ENCODE data around the gene TTC4. TPM values are rescaled to one million over a fixed set of nuclear protein-coding genes. Genes with fewer than 3 reads are reported as not detected.

The TTC4 gene
- total RNA-seq, 1 donor from 2014 or later, result 12.7 TPM

DNA sequence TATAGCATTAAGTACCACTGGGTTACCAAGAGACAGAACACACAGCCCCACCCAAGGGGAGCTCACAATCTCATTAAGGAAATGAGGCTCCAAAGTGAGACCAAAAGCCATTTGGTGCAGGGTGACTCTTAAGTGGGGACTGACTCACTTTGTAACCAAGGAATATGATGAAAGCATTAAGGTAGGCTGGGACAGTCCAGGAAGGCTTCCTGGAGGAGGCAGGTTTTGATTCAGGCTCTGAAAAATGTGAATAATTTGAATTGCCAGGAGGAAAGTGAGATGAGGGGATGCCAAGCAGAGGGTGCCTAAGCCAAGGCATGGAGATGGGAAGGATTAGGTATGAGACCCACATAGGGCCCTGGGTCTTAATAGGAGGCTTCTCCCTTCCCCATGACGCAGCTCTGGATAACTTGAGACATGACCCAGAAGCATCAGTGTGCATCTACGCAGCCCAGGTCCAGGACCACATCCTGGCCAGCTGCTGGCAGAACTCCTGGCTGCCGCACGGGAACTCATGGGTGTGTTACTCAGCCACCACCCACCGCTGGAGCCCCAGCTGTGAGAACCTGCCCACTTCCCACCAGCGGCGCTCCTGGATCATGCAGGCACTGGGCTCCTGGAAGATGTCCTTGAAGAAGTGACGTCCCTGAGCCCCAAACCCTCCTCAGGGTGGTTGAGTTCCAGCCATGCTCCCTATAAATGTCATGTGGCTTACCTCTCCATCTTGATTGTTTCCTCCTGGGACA, 5.9 kb upstream of the TTC4 start:
- no peaks in the 10 kb centered on the region for H3K36me3 Mint-ChIP-seq (ENCODE audit: low read depth)
- no peak overlapping the region for H3K4me3 Mint-ChIP-seq (ENCODE audit: unreplicated experiment)
- H3K27me3 Mint-ChIP-seq (ENCODE audit: low read depth), result peaks cover 37% of the 10 kb centered on the region
- no peaks in the 10 kb centered on the region for H3K4me1 Mint-ChIP-seq (ENCODE audit: low read depth)
- DNase-seq (ENCODE audit: low spot score), result no peak
- no peaks in the 10 kb centered on the region for H3K9me3 Mint-ChIP-seq (ENCODE audit: low read depth)
- no peak overlapping the region for H3K27ac Mint-ChIP-seq (ENCODE audit: unreplicated experiment)
- TF ChIP-seq, protein P1, sequence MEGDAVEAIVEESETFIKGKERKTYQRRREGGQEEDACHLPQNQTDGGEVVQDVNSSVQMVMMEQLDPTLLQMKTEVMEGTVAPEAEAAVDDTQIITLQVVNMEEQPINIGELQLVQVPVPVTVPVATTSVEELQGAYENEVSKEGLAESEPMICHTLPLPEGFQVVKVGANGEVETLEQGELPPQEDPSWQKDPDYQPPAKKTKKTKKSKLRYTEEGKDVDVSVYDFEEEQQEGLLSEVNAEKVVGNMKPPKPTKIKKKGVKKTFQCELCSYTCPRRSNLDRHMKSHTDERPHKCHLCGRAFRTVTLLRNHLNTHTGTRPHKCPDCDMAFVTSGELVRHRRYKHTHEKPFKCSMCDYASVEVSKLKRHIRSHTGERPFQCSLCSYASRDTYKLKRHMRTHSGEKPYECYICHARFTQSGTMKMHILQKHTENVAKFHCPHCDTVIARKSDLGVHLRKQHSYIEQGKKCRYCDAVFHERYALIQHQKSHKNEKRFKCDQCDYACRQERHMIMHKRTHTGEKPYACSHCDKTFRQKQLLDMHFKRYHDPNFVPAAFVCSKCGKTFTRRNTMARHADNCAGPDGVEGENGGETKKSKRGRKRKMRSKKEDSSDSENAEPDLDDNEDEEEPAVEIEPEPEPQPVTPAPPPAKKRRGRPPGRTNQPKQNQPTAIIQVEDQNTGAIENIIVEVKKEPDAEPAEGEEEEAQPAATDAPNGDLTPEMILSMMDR (IDR thresholded peaks at IDR 0.05), result no peak

DNA sequence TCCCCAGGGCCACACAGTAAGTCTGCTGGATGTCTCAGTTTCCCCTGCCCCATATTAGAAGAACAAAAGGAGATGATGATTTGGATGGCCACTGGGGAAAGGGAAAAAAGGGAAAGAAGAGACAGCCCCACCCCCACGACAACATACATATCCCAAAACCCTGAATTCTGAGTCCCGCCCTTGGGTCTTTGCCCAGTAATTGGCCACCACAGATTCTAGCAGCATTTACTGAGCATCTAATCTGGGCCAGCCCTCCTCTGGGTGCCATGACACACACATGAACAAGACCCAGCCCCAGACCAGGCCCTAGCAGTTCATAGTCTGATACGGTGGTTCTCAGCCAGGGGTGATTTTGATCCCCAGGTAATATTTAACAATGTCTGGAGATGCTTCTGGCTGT, 5.2 kb upstream of the TTC4 start:
- no peak overlapping the region for H3K27ac Mint-ChIP-seq (ENCODE audit: unreplicated experiment)
- peaks cover 5% of the 10 kb centered on the region for H3K4me1 Mint-ChIP-seq (ENCODE audit: low read depth)

DNA sequence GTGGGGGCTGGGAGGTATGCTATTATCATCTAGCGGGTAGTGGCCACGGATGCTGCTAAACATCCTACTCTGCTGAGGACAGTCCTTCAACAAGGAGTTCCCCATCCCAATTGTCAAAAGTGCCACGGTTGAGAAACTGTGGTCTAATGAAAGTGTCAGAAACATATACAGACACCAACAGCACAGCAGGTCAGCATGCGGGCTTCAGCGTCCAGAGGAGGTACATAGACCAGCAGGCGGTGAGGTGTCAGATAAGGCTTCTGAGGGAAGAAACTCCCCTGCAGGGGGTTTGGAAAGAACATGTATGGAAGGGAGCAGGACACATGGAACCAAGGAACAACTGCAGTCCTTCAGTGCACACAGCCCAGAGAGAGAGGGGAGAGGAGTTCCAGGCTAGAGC, 4.8 kb upstream of the TTC4 start:
- H3K27me3 Mint-ChIP-seq (ENCODE audit: low read depth), result peaks cover 31% of the 10 kb centered on the region

More for the DNA sequence above, 5.2 kb upstream of the TTC4 start:
- Mint-ChIP-seq H3K27me3 (ENCODE audit: low read depth) (peaks cover 32% of the 10 kb centered on the region), H3K36me3 (ENCODE audit: low read depth) (no peaks in the 10 kb centered on the region), H3K4me3 (ENCODE audit: unreplicated experiment) (no peak overlapping the region), H3K9me3 (ENCODE audit: low read depth) (no peaks in the 10 kb centered on the region)
- no peak for DNase-seq (ENCODE audit: low spot score)
- TF ChIP-seq, protein P1 (IDR thresholded peaks at IDR 0.05), result no peak

DNA sequence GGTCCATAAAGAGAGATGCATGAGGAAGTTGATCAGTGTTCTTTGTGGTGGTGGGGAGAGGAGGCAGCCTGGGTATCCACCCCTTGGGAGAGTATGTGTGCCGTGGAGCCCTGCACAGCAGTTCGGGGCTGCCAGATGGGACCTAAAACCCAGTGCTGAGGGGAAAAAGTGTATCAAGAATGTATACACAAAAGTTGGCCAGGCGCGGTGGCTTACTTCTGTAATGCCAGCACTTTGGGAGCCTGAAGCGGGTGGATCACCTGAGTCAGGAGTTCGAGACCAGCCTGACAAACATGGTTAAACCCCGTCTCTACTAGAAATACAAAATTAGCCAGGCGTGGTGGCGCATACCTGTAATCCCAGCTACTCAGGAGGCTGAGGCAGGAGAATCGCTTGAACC, 4.1 kb upstream of the TTC4 start:
- TF ChIP-seq, protein P1 (IDR thresholded peaks at IDR 0.05), result no peak
- Mint-ChIP-seq H3K27ac (ENCODE audit: unreplicated experiment) (no peak overlapping the region), H3K27me3 (ENCODE audit: low read depth) (peaks cover 31% of the 10 kb centered on the region), H3K36me3 (ENCODE audit: low read depth) (no peaks in the 10 kb centered on the region), H3K4me3 (ENCODE audit: unreplicated experiment) (no peak overlapping the region), H3K4me1 (ENCODE audit: low read depth) (peaks cover 11% of the 10 kb centered on the region), H3K9me3 (ENCODE audit: low read depth) (no peaks in the 10 kb centered on the region)
- DNase-seq (ENCODE audit: low spot score), result no peak

More for the DNA sequence above, 4.8 kb upstream of the TTC4 start:
- no peak for DNase-seq (ENCODE audit: low spot score)
- H3K4me1 Mint-ChIP-seq (ENCODE audit: low read depth), result peaks cover 5% of the 10 kb centered on the region
- no peaks in the 10 kb centered on the region for H3K36me3 Mint-ChIP-seq (ENCODE audit: low read depth)
- TF ChIP-seq, protein P1 (IDR thresholded peaks at IDR 0.05), result no peak
- H3K27ac Mint-ChIP-seq (ENCODE audit: unreplicated experiment), result no peak overlapping the region
- no peak overlapping the region for H3K4me3 Mint-ChIP-seq (ENCODE audit: unreplicated experiment)
- no peaks in the 10 kb centered on the region for H3K9me3 Mint-ChIP-seq (ENCODE audit: low read depth)

- TF ChIP-seq, protein P1 (IDR thresholded peaks at IDR 0.05), result no peak
- DNase-seq (ENCODE audit: low spot score), result no peak
- H3K27me3 Mint-ChIP-seq (ENCODE audit: low read depth), result peaks cover 10% of the 10 kb centered on the region
- H3K4me1 Mint-ChIP-seq (ENCODE audit: low read depth), result peaks cover 19% of the 10 kb centered on the region
- H3K27ac Mint-ChIP-seq (ENCODE audit: unreplicated experiment), result peak overlapping the region; percentile 53
- peaks cover 4% of the 10 kb centered on the region for H3K36me3 Mint-ChIP-seq (ENCODE audit: low read depth)
- peak overlapping the region; percentile 87 for H3K4me3 Mint-ChIP-seq (ENCODE audit: unreplicated experiment)
- H3K9me3 Mint-ChIP-seq (ENCODE audit: low read depth), result no peaks in the 10 kb centered on the region
Measured at GRCh38 chr1:54714881-54715492, 674 bp upstream of the TTC4 start.

Measured in chondrocyte (in vitro differentiated cells).